GM18873 (cell line): ENCODE results near the gene DTNB.

Source experiments
- ATAC-seq: cut with Tn5 transposase; IDR thresholded peaks from one replicate; pipeline ENCODE4 v1.9.1; 2021; ENCODE audit warnings: mild to moderate bottlenecking, moderate library complexity, moderate number of reproducible peaks; ENCODE audit not compliant: unreplicated experiment, low FRiP score

Gene DTNB

GRCh38 chr2:25335204-25335603 is 338.2 kb downstream of the DTNB start:
- ATAC-seq, result no peak

GRCh38 chr2:25334482-25334881 is 338.9 kb downstream of the DTNB start:
- ATAC-seq, result no peak

GRCh38 chr2:25333981-25334380 is 339.4 kb downstream of the DTNB start:
- ATAC-seq, result no peak

GRCh38 chr2:25332571-25332970 is 340.8 kb downstream of the DTNB start:
- ATAC-seq, result no peak

GRCh38 chr2:25331686-25332365 is 341.6 kb downstream of the DTNB start:
- no peak for ATAC-seq

- no peak for ATAC-seq
These were observed 342.4 kb downstream of the DTNB start for GRCh38 chr2:25330937-25331336.

GRCh38 chr2:25330273-25330672 is 343.1 kb downstream of the DTNB start:
- ATAC-seq, result no peak

GRCh38 chr2:25328152-25329085 is 345.0 kb downstream of the DTNB start:
- ATAC-seq, result no peak
